Measurements from ENCODE around the gene AUH. TPM values are rescaled to one million over a fixed set of nuclear protein-coding genes. Genes with fewer than 3 reads are reported as not detected.
"Not testable (repeated sequence)": the region's sequence is repeated elsewhere in the genome, so short reads cannot be mapped to it uniquely, and the experiment has no call there.

Gene AUH
- total RNA-seq, 2 experiments from 2014 or later: 16.9 to 24.5 TPM

- intact Hi-C loops (cut with micrococcal nuclease; ENCODE audit: unreplicated experiment): no loop called here
- no peak for TF ChIP-seq EZH2phosphoT487 (IDR thresholded peaks at IDR 0.05; ENCODE audit: borderline replicate concordance, low read depth, low read length)
- TF ChIP-seq, protein P1, sequence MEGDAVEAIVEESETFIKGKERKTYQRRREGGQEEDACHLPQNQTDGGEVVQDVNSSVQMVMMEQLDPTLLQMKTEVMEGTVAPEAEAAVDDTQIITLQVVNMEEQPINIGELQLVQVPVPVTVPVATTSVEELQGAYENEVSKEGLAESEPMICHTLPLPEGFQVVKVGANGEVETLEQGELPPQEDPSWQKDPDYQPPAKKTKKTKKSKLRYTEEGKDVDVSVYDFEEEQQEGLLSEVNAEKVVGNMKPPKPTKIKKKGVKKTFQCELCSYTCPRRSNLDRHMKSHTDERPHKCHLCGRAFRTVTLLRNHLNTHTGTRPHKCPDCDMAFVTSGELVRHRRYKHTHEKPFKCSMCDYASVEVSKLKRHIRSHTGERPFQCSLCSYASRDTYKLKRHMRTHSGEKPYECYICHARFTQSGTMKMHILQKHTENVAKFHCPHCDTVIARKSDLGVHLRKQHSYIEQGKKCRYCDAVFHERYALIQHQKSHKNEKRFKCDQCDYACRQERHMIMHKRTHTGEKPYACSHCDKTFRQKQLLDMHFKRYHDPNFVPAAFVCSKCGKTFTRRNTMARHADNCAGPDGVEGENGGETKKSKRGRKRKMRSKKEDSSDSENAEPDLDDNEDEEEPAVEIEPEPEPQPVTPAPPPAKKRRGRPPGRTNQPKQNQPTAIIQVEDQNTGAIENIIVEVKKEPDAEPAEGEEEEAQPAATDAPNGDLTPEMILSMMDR (conservative IDR thresholded peaks at IDR 0.05; ENCODE audit: low read length): no peak
- no peak overlapping the region for H3K4me3 ChIP-seq (ENCODE audit: low read depth, low read length, poor library complexity, severe bottlenecking)
Measured at GRCh38 chr9:91374939-91375338, 13.2 kb upstream of the AUH start.

GRCh38 chr9:91371894-91372293, 10.2 kb upstream of the AUH start:
- ChIA-PET POLR2A (interaction anchor here (0.7 kb wide), 1 partner anchor 409 kb away, joined by 3 read pairs; no protein-coding TSS in a partner anchor), CTCF (ENCODE audit: unreplicated experiment) (no interaction called here)
- H3K79me2 ChIP-seq (ENCODE audit: insufficient read depth, low read depth, low read length): no peaks in the 10 kb centered on the region
- intact Hi-C loops (cut with micrococcal nuclease; ENCODE audit: unreplicated experiment): no loop called here
- no peaks in the 10 kb centered on the region for H3K9me2 ChIP-seq (ENCODE audit: insufficient read depth, low read length)
- H3K27ac ChIP-seq (ENCODE audit: low read depth, low read length, poor library complexity, severe bottlenecking): no peak overlapping the region
- no peak overlapping the region for H3K4me2 ChIP-seq (ENCODE audit: low read length)
- no peaks in the 10 kb centered on the region for H3K36me3 ChIP-seq (ENCODE audit: insufficient read depth, low read length)
- H3K4me3 ChIP-seq (ENCODE audit: low read depth, low read length, poor library complexity, severe bottlenecking): no peak overlapping the region
- no TSS peak for BruUV-seq (replicated peaks)
- no peak for DNase-seq (ENCODE audit: low spot score)
- TF ChIP-seq, protein P1 (conservative IDR thresholded peaks at IDR 0.05; ENCODE audit: low read length): no peak
- TF ChIP-seq EZH2phosphoT487 (IDR thresholded peaks at IDR 0.05; ENCODE audit: borderline replicate concordance, low read depth, low read length): no peak
- H3K4me1 ChIP-seq (ENCODE audit: insufficient read depth, low read length, poor library complexity, severe bottlenecking): no peaks in the 10 kb centered on the region
- no peak overlapping the region for H2AFZ ChIP-seq (ENCODE audit: low read length)
- H4K20me1 ChIP-seq (ENCODE audit: insufficient read depth, low read length): no peaks in the 10 kb centered on the region
- H3K9me3 ChIP-seq (ENCODE audit: low read length): no peaks in the 10 kb centered on the region

More at GRCh38 chr9:91374939-91375338, 13.2 kb upstream of the AUH start:
- no peaks in the 10 kb centered on the region for H3K36me3 ChIP-seq (ENCODE audit: insufficient read depth, low read length)
- ChIA-PET POLR2A (no interaction called here), CTCF (ENCODE audit: unreplicated experiment) (interaction anchor here (0.6 kb wide), 1 partner anchor 13 kb away, joined by 3 read pairs; no protein-coding TSS in a partner anchor)
- DNase-seq (ENCODE audit: low spot score): no peak
- H3K4me1 ChIP-seq (ENCODE audit: insufficient read depth, low read length, poor library complexity, severe bottlenecking): no peaks in the 10 kb centered on the region
- H3K9me2 ChIP-seq (ENCODE audit: insufficient read depth, low read length): no peaks in the 10 kb centered on the region
- H3K27ac ChIP-seq (ENCODE audit: low read depth, low read length, poor library complexity, severe bottlenecking): no peak overlapping the region
- H3K4me2 ChIP-seq (ENCODE audit: low read length): no peak overlapping the region
- H3K9me3 ChIP-seq (ENCODE audit: low read length): no peaks in the 10 kb centered on the region; the same call in 1 of the 2 replicates
- BruUV-seq (replicated peaks): no TSS peak
- no peak overlapping the region for H2AFZ ChIP-seq (ENCODE audit: low read length)
- no peaks in the 10 kb centered on the region for H4K20me1 ChIP-seq (ENCODE audit: insufficient read depth, low read length)
- H3K79me2 ChIP-seq (ENCODE audit: insufficient read depth, low read depth, low read length): no peaks in the 10 kb centered on the region

DNA sequence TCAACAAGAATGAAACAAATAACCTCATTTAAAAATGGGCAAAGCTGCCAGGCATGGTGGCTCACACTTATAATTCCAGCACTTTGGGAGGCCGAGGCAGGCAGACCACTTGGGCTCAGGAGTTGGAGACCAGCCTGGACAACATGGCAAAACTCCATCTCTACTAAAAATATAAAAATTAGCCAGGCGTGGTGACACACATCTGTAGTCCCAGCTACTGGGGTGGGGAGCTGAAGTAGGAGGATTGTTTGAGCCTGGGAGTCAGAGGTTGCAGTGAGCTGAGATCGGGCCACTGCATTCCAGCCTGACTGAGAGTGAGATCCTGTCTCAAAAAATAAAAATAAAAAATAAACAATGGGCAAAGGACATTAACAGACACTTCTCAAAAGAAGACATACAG, 8.3 kb upstream of the AUH start:
- H2AFZ ChIP-seq (ENCODE audit: low read length); H3K4me3 ChIP-seq (ENCODE audit: low read depth, low read length, poor library complexity, severe bottlenecking); H3K36me3 ChIP-seq (ENCODE audit: insufficient read depth, low read length); H3K79me2 ChIP-seq (ENCODE audit: insufficient read depth, low read depth, low read length); CTCF ChIA-PET (ENCODE audit: unreplicated experiment); H4K20me1 ChIP-seq (ENCODE audit: insufficient read depth, low read length); intact Hi-C loops (cut with micrococcal nuclease; ENCODE audit: unreplicated experiment); H3K4me1 ChIP-seq (ENCODE audit: insufficient read depth, low read length, poor library complexity, severe bottlenecking); DNase-seq (ENCODE audit: low spot score); H3K4me2 ChIP-seq (ENCODE audit: low read length); BruUV-seq (replicated peaks); H3K9me3 ChIP-seq (ENCODE audit: low read length); H3K27ac ChIP-seq (ENCODE audit: low read depth, low read length, poor library complexity, severe bottlenecking); H3K9me2 ChIP-seq (ENCODE audit: insufficient read depth, low read length): not testable (repeated sequence)
- POLR2A ChIA-PET: interaction anchor here (0.6 kb wide), 1 partner anchor 1583 kb away, joined by 8 read pairs; no protein-coding TSS in a partner anchor
